HG03354 (cell line): ENCODE measurements around the gene STK10.

Experiments used
- ATAC-seq: cut with Tn5 transposase; IDR thresholded peaks from one replicate; pipeline ENCODE4 v1.9.1; 2021; ENCODE audit warnings: mild to moderate bottlenecking; ENCODE audit not compliant: unreplicated experiment, poor library complexity, severe bottlenecking

STK10 gene

GRCh38 chr5:172193872-172194271 is 5.8 kb upstream of the STK10 start, which contains the start of gene EFCAB9:
TSS of gene EFCAB9 (plus strand) at chr5:172194172. CDS start at chr5:172194173, 1 bp downstream.
- ATAC-seq = no peak

GRCh38 chr5:172189693-172190296 is 1.8 kb upstream of the STK10 start:
- ATAC-seq = no peak

- no peak for ATAC-seq
These were observed 1.1 kb upstream of the STK10 start for GRCh38 chr5:172188893-172189692.

GRCh38 chr5:172187118-172188032 is 649 bp downstream of the STK10 start:
- ATAC-seq = peak; percentile 37

- ATAC-seq = no peak
These were observed 1.8 kb downstream of the STK10 start for GRCh38 chr5:172186114-172186695.

- peak; percentile 14 for ATAC-seq
These were observed 2.9 kb downstream of the STK10 start for GRCh38 chr5:172185096-172185461.

- no peak for ATAC-seq
These were observed 4.1 kb downstream of the STK10 start for GRCh38 chr5:172183881-172184280.

GRCh38 chr5:172182291-172182690 is 5.7 kb downstream of the STK10 start:
- no peak for ATAC-seq

- no peak for ATAC-seq
These were observed 7.1 kb downstream of the STK10 start for GRCh38 chr5:172180936-172181335.

- peak; percentile 38 for ATAC-seq
These were observed 8.7 kb downstream of the STK10 start for GRCh38 chr5:172178991-172179989.

GRCh38 chr5:172178301-172178987 is 9.6 kb downstream of the STK10 start:
- ATAC-seq = no peak

GRCh38 chr5:172177176-172177575 is 10.8 kb downstream of the STK10 start:
- no peak for ATAC-seq

GRCh38 chr5:172175263-172175719 is 12.7 kb downstream of the STK10 start:
- ATAC-seq = peak; percentile 54

- no peak for ATAC-seq
These were observed 14.4 kb downstream of the STK10 start for GRCh38 chr5:172173564-172174153.

GRCh38 chr5:172172912-172173563 is 15.0 kb downstream of the STK10 start:
- ATAC-seq = no peak

GRCh38 chr5:172171118-172171517 is 16.9 kb downstream of the STK10 start:
- no peak for ATAC-seq

- no peak for ATAC-seq
These were observed 17.7 kb downstream of the STK10 start for GRCh38 chr5:172170251-172170701.
